Activated T-cell treated with anti-CD3 and anti-CD28 coated beads, Interleukin-2, amount 50 U/mL, for 72 hours (primary cell): ENCODE results near the gene EBF3. TPM values are rescaled to one million over a fixed set of nuclear protein-coding genes. Genes with fewer than 3 reads are reported as not detected.
A peak's percentile ranks its signal among the peaks of the same experiment; 100 is the strongest.

ENCODE experiments used
- ATAC-seq, 2 donors: fragments of 150-1000 bp; cut with Tn5 transposase; replicated peaks in 1 of 2; 2 replicates each; pipeline ENCODE4 v1.10.0; 2021; ENCODE audit warnings: moderate library complexity in 2 of 2, mild to moderate bottlenecking in 1 of 2
- DNase-seq, 2 donors: peaks; one replicate each; pipeline ENCODE4 v3.0.0; 2021 to 2022; ENCODE audit warnings: mixed read lengths in 1 of 2
- H3K27ac Mint-ChIP-seq: one replicate; pipeline ENCODE4 v1.8.0; 2022; ENCODE audit warnings: mild to moderate bottlenecking, moderate library complexity, mixed read lengths
- H3K27me3 Mint-ChIP-seq: one replicate; pipeline ENCODE4 v1.8.0; 2022; ENCODE audit warnings: low read depth, mixed read lengths
- H3K36me3 Mint-ChIP-seq, 2 donors: one replicate each; pipeline ENCODE4 v1.8.0; 2022; ENCODE audit warnings: mixed read lengths in 2 of 2, mild to moderate bottlenecking in 1 of 2; ENCODE audit not compliant: insufficient read depth in 2 of 2
- H3K4me1 Mint-ChIP-seq: one replicate; pipeline ENCODE4 v1.8.0; 2022; ENCODE audit warnings: low read depth, mixed read lengths
- H3K4me3 Mint-ChIP-seq, 2 donors: one replicate each; pipeline ENCODE4 v1.8.0; 2022; ENCODE audit warnings: mild to moderate bottlenecking in 2 of 2, mixed read lengths in 2 of 2, moderate library complexity in 2 of 2
- H3K9me3 Mint-ChIP-seq, 2 donors: one replicate each; pipeline ENCODE4 v1.8.0; 2022; ENCODE audit warnings: mixed read lengths in 2 of 2
- total RNA-seq, 2 donors: library from RNA; stranded (reverse); gene quantifications; one replicate each; pipeline ENCODE4 v1.2.3, GENCODE V29; 2022

EBF3 gene
- total RNA-seq, 2 donors from 2014 or later, result not detected

DNA sequence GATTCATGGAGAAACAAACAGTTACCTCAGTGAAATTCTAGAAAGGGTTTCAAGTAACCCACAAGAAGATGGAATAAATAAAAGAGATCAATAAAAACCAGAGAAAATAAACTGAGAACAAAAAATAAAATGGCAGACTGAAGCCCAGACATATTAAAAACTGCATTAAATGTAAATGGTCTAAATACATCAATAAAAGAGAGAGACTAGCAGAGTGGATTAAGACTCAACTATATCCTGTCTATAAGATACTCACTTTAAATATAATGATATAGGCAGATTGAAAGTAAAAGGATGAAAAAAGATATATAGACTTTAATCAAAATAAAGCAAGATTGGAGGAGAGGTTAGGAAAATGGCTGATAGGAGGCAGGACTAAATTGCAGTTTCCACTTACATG is 18.8 kb upstream of the EBF3 start:
- H3K9me3 Mint-ChIP-seq, result peaks cover 5 to 13% of the 10 kb centered on the region in 2 donors

DNA sequence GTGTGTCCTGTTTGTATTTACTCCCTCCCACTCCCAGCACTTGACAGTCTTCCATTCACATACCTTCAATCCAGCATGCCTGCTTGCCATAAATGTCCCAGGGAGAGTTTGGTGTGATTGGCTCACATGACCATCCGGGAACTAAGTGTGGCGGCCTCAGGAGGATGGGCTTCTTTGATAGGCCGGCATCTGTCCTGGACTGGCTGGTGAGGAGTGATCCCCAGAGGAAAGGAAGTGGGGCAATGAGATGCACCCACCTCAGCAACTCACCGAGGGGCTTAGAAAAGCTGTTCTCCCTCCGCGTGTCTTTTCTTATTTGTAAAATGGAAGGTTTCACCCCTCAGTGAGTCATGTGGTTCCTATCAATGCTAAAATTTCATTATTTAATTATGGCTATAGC is 14.9 kb upstream of the EBF3 start:
- Mint-ChIP-seq H3K4me1 (no peaks in the 10 kb centered on the region), H3K9me3 (peaks cover 1 to 10% of the 10 kb centered on the region in 2 donors), H3K27ac (no peak overlapping the region), H3K27me3 (peaks cover 58% of the 10 kb centered on the region), H3K36me3 (peaks cover 6 to 10% of the 10 kb centered on the region in 2 donors), H3K4me3 (no peak overlapping the region)
- no peak for ATAC-seq
- DNase-seq, result no peak

More for the DNA sequence above, 18.8 kb upstream of the EBF3 start:
- ATAC-seq (no peak), DNase-seq (no peak)
- Mint-ChIP-seq H3K27ac (no peak overlapping the region), H3K4me1 (no peaks in the 10 kb centered on the region), H3K36me3 (peaks cover 10 to 14% of the 10 kb centered on the region in 2 donors), H3K4me3 (no peak overlapping the region), H3K27me3 (peaks cover 35% of the 10 kb centered on the region)

DNA sequence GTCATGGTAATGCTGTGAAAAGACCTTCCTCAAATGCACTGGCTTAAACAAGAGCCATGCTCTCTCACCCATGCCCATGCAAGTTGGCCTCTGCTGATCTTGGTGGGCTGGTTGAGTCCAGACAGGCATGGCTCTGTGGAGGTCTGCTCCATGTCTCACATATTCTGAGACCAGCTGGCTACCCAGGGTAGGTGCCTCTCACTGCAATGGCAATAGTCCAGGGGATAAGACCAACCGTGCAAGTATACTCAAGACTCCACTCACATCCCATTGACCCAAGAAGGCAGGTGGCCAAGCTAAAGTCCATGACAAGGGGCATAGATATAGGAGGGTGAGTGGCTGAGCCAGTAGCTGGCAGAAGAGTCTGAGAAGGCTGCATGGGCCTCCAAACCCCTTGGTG is 14.2 kb upstream of the EBF3 start:
- ATAC-seq, result no peak
- Mint-ChIP-seq H3K4me3 (no peak overlapping the region), H3K27ac (no peak overlapping the region), H3K36me3 (peaks cover 6 to 10% of the 10 kb centered on the region in 2 donors), H3K9me3 (peaks cover 1 to 10% of the 10 kb centered on the region in 2 donors), H3K4me1 (no peaks in the 10 kb centered on the region), H3K27me3 (peaks cover 65% of the 10 kb centered on the region)
- no peak for DNase-seq

DNA sequence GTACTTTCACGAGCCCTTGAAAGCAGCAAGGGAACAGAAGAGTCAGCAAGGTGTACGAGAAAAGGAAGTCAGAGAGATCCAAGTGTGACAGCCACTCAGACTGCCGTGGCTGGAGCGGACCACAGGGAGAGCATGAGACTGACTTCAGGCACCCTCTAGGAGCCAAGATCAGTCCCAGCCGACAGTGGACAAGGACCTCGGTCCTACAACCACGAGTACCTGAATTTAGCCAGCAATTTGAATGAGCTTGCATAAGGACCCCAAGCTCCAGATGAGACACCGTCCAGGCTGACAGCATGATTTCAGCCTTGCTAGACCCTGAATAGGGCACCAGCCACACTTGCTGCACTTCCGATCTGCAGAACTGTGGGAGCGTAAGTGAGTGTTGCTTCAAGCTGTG is 13.7 kb upstream of the EBF3 start:
- peaks cover 3 to 7% of the 10 kb centered on the region in 2 donors for H3K36me3 Mint-ChIP-seq
- peaks cover 1 to 6% of the 10 kb centered on the region in 2 donors for H3K9me3 Mint-ChIP-seq
- H3K27ac Mint-ChIP-seq, result no peak overlapping the region
- peaks cover 68% of the 10 kb centered on the region for H3K27me3 Mint-ChIP-seq
- H3K4me3 Mint-ChIP-seq, result no peak overlapping the region
- DNase-seq, result no peak
- H3K4me1 Mint-ChIP-seq, result no peaks in the 10 kb centered on the region
- ATAC-seq, result no peak

DNA sequence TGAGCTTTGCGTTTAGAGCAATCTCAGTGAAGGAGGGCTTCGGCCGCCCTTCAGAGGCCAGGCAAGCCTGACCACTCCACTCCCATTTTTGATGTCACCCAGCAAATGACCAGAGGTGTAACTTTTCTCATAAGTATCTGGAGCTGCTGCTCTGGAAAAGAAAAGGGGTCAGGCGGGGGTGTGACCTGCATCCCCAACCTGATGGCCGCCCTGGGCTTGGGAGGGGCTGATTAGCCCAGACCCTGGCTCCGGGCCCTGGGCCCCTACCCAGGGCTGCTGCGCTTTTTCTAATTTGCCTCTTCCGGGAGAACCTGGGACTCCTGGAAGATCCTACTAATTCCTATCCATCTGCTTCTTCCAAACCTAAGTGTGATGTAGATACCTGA is 9.6 kb upstream of the EBF3 start:
- no peak for DNase-seq
- H3K27me3 Mint-ChIP-seq, result peaks cover 81% of the 10 kb centered on the region
- H3K9me3 Mint-ChIP-seq, result no peaks in the 10 kb centered on the region
- peaks cover 2% of the 10 kb centered on the region in 2 donors for H3K36me3 Mint-ChIP-seq
- no peak overlapping the region for H3K27ac Mint-ChIP-seq
- ATAC-seq, result no peak
- no peak overlapping the region for H3K4me3 Mint-ChIP-seq
- H3K4me1 Mint-ChIP-seq, result peaks cover 13% of the 10 kb centered on the region

DNA sequence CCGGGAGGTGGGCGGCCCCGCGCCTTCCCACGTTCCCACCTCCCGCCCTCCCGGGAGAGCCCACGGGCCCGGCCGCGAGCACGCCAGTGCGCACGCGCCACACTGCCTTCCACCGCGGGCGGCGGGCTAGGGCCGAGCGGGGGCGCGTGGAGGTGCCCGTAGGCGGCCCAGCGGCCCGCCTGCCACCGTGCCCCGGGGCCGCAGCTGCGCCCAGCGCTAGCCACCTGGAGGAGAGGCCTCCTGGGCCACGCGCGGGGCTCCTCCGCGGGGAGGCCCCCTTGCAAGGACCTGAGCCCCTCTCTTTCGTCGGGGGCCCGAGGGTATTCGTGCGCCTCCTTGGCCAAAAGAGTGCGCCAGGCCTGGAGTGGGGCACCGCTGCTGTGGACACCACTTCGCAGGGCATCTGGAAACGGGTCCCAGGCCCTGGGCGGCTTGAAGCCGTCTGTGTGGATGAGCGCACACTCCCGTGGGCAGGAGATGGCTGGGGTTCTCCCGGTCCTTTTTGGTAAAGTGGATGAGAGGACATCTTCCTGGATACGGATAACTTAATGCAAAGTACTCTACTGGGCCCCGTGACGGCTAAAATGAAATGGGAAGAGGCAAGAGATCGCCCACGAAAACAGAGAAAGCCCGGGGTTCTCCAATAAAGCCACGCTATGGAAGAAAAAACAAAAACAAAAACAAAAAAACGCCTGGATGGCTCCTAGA is 9.0 kb upstream of the EBF3 start:
- H3K4me1 Mint-ChIP-seq, result peaks cover 13% of the 10 kb centered on the region
- no peaks in the 10 kb centered on the region for H3K9me3 Mint-ChIP-seq
- no peak overlapping the region for H3K27ac Mint-ChIP-seq
- no peak overlapping the region for H3K4me3 Mint-ChIP-seq
- H3K27me3 Mint-ChIP-seq, result peaks cover 77% of the 10 kb centered on the region
- peaks cover 2% of the 10 kb centered on the region in 2 donors for H3K36me3 Mint-ChIP-seq
- ATAC-seq (no peak), DNase-seq (no peak)

DNA sequence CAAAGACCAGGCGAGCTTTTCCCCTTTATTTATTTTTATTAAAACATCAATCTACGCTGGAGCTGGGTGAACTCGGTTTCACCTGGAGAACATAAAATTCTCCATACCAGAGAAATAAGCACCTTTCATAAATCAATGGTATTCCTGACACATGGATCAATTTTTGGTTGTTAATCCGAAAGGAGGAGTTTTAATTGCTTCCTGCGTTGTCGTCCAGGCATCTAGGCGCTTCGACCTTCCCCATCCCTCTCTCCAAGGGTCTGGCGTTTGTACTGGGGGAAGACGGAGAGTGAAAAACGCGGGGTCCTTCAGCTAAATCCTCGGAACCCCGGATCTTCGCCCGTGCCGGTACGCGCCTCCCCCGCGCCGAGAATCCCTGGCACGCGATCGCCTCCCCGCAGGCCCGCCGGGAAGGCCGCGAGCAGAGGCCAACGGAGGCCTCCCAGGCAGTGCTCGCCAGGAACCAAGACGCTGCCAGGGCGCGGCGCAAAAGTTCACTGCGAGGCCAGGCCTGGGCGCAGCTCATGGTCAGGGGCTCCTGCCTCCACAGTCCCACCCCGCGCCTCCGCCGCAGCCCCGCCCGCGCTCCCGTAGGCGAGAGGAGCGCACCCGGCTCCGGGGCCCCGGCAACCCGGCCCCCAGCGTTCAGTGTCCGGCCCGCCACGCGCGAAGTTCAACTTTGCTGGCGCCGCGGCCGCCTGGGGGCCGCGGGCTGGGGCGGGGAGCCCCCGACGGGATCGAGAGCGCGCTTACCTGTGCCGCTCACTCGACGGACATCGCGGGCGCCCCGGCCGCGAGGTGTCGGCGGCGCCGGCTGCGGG is 8.3 kb upstream of the EBF3 start:
- H3K27me3 Mint-ChIP-seq, result peaks cover 69% of the 10 kb centered on the region
- peak overlapping the region; percentile 62 to 85 for H3K4me3 Mint-ChIP-seq
- peaks cover 2% of the 10 kb centered on the region in 2 donors for H3K36me3 Mint-ChIP-seq
- no peak for DNase-seq
- H3K4me1 Mint-ChIP-seq, result peaks cover 13% of the 10 kb centered on the region
- peak overlapping the region; percentile 95 for H3K27ac Mint-ChIP-seq
- ATAC-seq, result no peak
- H3K9me3 Mint-ChIP-seq, result no peaks in the 10 kb centered on the region

DNA sequence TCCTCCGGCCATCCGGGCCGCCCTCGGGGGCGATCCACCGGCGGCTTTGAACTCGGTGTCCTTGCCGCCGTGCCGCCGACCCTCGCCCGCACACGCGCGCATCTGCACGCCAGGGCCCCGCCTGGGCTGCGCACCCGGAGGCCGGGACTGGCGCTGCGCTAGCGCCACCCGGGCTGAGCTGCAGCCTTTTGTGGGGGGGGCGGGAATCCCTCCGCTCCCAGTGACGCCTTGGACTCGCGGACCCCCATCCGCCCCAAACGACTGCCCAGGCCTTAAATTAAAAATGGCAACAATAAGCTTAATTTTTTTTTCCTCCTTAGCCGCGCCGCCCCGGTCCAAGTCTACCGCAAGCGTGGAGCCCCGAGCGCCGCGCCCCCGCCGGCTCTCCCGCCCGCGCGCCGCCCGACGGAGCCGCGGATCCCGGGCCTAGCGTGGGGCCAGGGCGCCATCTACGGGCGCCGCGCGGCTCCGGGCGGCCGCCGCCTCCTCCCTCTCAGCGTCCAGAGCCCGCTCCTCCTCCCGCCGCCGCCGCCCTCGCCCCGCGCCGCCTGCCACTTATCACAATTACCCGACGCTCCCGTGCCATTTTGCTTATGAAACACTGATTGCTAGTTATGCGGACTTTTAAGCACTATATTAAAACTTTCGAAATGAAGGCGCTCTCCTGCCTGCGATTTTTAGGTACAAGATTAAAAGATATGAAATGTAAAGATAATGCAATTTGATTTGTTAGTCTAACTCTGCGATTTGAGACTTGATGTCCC is 7.5 kb upstream of the EBF3 start:
- DNase-seq (peak; percentile 68 to 71), ATAC-seq (peak; percentile 88 to 89)
- Mint-ChIP-seq H3K4me1 (peaks cover 13% of the 10 kb centered on the region), H3K36me3 (peaks cover 2% of the 10 kb centered on the region in 2 donors), H3K27ac (peak overlapping the region; percentile 95), H3K9me3 (no peaks in the 10 kb centered on the region), H3K27me3 (peaks cover 62% of the 10 kb centered on the region), H3K4me3 (peak overlapping the region; percentile 62 to 85)

DNA sequence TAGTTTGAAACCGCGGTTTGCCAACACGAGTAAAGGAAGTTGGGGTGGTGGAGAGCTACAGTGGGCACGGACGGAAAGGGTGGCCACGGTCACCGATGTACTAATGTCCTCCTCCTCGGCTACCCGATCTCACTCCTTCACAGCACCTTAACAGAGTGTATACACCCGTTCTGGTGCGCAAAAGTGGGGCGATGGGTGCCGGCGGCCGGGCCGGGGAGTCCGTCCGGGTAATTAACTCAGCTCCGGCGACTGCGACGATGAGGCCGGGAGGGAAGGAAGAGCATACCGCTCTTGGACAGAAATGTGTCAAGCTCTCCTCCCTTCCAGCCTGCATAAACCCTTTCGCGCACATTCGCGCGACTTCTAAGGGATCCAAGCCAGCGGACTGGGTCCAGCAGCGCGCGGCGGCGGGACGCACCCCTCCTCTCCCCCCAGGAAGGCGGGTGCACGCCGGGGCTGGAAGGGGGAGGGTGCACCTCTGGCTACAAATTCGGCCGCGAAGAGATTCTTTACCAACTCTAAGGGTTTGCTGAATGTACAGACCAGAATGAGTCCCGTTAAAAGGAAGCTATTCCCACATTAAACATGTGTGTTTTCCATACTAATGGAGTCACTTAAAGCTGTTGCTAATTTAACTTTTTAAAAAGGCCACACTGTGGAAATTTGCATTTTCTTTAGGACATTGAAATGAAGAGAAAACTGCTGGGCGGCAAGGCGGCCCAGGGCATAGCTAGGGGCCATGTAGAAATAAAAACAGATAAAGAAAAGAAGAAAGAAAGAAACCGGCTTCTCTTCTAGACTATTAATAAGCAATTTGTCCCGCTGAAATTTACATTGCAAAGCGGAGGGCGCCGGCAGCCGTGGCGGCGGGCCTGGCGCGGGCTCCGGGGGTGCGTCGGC is 6.6 kb upstream of the EBF3 start:
- ATAC-seq (no peak), DNase-seq (no peak)
- Mint-ChIP-seq H3K4me3 (peak overlapping the region; percentile 71 to 76), H3K4me1 (peaks cover 13% of the 10 kb centered on the region), H3K27me3 (peaks cover 62% of the 10 kb centered on the region), H3K9me3 (no peaks in the 10 kb centered on the region), H3K36me3 (peaks cover 2% of the 10 kb centered on the region in 2 donors), H3K27ac (peak overlapping the region; percentile 79)

DNA sequence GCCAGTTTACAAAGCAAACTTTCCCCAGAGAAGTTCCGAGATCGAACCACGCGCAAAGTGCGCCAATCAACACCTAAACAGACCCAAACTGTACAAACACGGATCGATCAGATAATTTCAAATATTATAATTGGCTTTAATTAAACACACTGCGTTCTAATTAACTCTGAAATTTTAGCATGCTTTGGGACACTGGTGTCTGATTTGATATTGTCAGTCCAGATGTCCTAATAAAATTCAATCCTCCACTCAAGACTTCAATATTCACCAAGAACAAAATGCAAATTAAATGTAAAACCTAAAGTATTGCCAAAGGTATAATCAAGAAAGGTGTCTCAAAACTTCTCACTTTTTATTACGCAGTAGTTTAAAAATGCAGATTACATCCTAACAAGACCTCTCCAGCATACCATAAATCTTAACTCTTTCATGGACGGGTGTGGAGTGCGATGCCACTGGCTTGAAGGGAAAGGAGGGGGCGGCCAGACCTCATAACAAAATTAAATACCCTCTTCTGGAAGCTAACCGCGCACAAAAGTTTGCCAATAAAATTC is 5.9 kb upstream of the EBF3 start:
- Mint-ChIP-seq H3K4me1 (peaks cover 13% of the 10 kb centered on the region), H3K9me3 (no peaks in the 10 kb centered on the region), H3K27me3 (peaks cover 61% of the 10 kb centered on the region), H3K27ac (peak overlapping the region; percentile 68), H3K36me3 (peaks cover 2% of the 10 kb centered on the region in 2 donors), H3K4me3 (peak overlapping the region in 1 of 2 donors; percentile 17)
- ATAC-seq, result no peak
- no peak for DNase-seq

DNA sequence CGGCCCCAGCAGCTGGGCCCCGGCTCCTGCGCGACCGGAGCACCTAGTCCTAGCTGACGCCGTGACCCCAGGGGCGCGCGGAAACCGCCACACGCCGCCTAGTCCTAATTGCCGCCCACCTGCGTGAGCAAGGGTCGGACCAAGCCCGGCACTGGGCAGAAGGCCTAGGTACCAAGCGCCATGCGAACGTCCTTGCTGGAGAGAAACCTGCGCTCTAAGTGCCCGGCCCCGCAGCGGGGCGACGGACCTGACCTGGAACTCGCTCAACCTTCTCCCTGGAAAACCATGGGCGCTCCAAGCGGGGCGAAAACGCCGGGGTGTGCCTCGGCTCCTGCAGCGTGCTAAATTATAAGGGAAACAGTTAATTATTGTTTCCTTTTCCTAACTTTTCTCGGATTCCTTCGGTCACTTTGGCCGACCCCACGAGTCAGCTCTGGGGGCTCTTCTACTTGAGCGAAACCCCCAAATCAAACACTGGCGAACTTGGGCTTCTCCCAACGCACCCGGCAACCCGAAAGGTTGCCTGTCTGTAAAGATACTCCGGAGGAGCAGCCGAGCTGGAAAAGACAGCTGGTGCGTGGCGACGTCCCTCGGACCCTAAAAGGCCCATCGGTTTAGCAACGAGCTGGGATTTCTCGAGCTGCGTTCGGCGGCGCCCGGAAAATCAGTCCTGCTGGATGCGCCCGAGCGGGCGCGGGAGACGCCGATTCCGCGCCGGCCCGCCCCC is 5.3 kb upstream of the EBF3 start:
- peaks cover 55% of the 10 kb centered on the region for H3K27me3 Mint-ChIP-seq
- H3K4me1 Mint-ChIP-seq, result peaks cover 13% of the 10 kb centered on the region
- H3K9me3 Mint-ChIP-seq, result no peaks in the 10 kb centered on the region
- no peak overlapping the region for H3K4me3 Mint-ChIP-seq
- H3K27ac Mint-ChIP-seq, result no peak overlapping the region
- no peak for DNase-seq
- H3K36me3 Mint-ChIP-seq, result peaks cover 2% of the 10 kb centered on the region in 2 donors
- ATAC-seq, result no peak
